SJCRH30 (cell line): ENCODE data around the gene CCDC171. TPM values are rescaled to one million over a fixed set of nuclear protein-coding genes. Genes with fewer than 3 reads are reported as not detected.
"Not testable (repeated sequence)": the region's sequence is repeated elsewhere in the genome, so short reads cannot be mapped to it uniquely, and the experiment has no call there.

Source experiments
- DNase-seq, 2 experiments: peaks; one replicate each; pipeline ENCODE4 v3.0.0-alpha.2; 2015 to 2020
- H3K27ac ChIP-seq: fragments of 250-450 bp; sonication (Bioruptor Pico); 2 replicates; pipeline ENCODE4 v1.5.1; 2020; ENCODE audit warnings: mild to moderate bottlenecking, moderate library complexity
- H3K27me3 ChIP-seq: fragments of 250-450 bp; sonication (Bioruptor Pico); 2 replicates; pipeline ENCODE4 v1.5.1; 2020; ENCODE audit warnings: mild to moderate bottlenecking, moderate library complexity
- H3K36me3 ChIP-seq: fragments of 250-450 bp; sonication (Bioruptor Pico); 2 replicates; pipeline ENCODE4 v1.5.1; 2020; ENCODE audit warnings: mild to moderate bottlenecking, moderate library complexity
- H3K4me1 ChIP-seq: fragments of 250-450 bp; sonication (Bioruptor Pico); 2 replicates; pipeline ENCODE4 v1.5.1; 2020; ENCODE audit warnings: mild to moderate bottlenecking, moderate library complexity
- H3K4me3 ChIP-seq: fragments of 250-450 bp; sonication (Bioruptor Pico); 2 replicates; pipeline ENCODE4 v1.5.1; 2020; ENCODE audit warnings: mild to moderate bottlenecking, moderate library complexity
- H3K9me3 ChIP-seq: fragments of 250-450 bp; sonication (Bioruptor Pico); replicated peaks from 2 replicates; pipeline ENCODE4 v1.5.1; 2020; ENCODE audit warnings: mild to moderate bottlenecking, moderate library complexity
- total RNA-seq: library from RNA; depleted of rRNA; stranded (reverse); fragments of >200 nt; shearing (Covaris generic); gene quantifications from 2 replicates; pipeline ENCODE4 v1.2.3, GENCODE V29; 2014

The CCDC171 gene
- total RNA-seq, 1 experiment from 2014 or later = 2.4 TPM

DNA sequence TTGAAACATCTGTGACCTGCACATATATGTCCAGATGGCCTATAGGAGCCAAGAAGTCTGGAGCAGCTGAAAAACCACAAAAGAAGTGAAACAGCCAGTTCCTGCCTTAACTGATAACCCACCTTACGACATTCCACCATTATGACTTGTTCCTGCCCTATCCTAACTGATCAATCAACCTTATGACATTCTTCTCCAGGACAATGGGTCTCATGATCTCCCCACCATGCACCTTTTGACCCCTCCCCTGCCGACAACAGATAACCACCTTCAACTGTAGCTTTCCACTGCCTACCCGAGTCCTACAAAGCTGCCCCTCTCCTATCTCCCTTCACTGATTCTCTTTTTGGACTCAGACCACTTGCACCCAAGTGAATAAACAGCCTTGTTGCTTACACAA, 233.8 kb downstream of the CCDC171 start:
- H3K27ac ChIP-seq = no peak overlapping the region

DNA sequence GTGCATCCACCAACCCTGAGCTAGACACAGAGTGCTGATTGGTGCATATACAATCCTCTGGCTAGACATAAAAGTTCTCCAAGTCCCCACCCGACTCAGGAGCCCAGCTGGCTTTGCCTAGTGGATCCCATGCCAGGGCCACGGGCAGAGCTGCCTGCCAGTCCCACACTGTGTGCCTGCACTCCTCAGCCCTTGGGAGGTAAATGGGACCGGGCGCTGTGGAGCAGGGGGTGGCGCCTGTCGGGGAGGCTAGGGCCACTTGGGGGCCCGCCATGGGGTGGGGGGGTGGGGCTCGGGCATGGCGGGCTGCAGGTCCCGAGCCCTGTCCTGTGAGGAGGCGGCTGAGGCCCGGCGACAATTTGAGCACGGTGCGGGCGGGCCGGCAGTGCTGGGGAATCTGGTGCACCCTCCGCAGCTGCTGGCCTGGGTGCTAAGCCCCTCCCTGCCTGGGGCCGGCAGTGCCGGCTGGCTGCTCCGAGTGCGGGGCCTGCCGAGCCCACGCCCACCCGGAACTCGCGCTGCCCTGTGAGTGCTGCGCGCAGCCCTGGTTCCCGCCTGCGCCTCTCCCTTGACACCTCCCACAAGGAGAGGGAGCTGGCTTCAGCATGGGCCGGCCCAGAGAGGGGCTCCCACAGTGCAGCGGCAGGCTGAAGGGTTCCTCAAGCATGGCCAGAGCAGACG, 257.5 kb downstream of the CCDC171 start:
- peaks cover 12% of the 10 kb centered on the region; the same call in 1 of the 2 replicates for H3K9me3 ChIP-seq
- DNase-seq, H3K27ac ChIP-seq, H3K36me3 ChIP-seq, H3K4me3 ChIP-seq, H3K4me1 ChIP-seq, H3K27me3 ChIP-seq: not testable (repeated sequence)

More for the DNA sequence above, 233.8 kb downstream of the CCDC171 start:
- Histone ChIP-seq H3K4me3 (no peak overlapping the region), H3K27me3 (no peaks in the 10 kb centered on the region), H3K9me3 (no peaks in the 10 kb centered on the region), H3K4me1 (no peaks in the 10 kb centered on the region), H3K36me3 (no peaks in the 10 kb centered on the region)
- DNase-seq = no peak

DNA sequence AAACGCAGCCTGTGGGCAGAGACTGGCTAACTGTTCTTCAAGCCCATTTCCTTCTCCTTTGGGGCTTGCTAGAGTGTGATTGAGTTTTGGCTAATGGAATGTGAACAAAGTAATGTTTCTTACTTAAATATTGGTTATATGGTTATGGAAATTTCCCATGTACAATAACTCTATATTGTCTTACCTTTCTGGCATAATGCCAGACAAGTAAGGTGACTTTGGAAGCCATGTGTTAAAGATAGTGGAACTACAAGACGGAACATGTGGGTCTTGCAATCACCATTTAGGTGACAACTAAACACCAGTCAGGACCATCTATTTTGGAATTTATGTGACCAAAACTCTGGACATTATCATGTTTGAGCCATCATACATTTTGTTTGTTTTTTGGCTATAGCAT, 260.2 kb downstream of the CCDC171 start:
- H3K4me1 ChIP-seq = no peaks in the 10 kb centered on the region
- no peak overlapping the region for H3K4me3 ChIP-seq
- peaks cover 7% of the 10 kb centered on the region; the same call in 1 of the 2 replicates for H3K9me3 ChIP-seq
- DNase-seq = no peak
- H3K36me3 ChIP-seq = no peaks in the 10 kb centered on the region
- H3K27me3 ChIP-seq = no peaks in the 10 kb centered on the region
- H3K27ac ChIP-seq = no peak overlapping the region

DNA sequence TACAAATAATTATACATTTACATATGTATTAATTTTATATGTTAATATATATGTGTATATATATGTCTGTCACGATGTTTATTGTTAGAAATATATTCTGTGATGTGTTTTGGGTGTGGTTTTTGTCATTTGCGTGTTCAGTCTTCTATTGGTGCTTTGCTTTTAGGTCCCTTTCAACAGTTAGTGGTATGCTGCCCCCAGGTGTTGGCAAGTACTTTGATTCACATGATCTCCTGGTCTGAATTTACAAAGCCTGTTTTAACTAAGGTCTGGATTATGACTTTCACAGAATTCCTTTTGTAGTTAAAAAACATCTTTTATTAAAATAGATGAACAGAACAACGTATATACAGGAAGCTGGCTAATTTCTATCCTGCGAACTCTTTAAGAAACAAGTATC, 271.5 kb downstream of the CCDC171 start:
- H3K36me3 ChIP-seq = no peaks in the 10 kb centered on the region
- no peak overlapping the region for H3K27ac ChIP-seq
- no peaks in the 10 kb centered on the region for H3K4me1 ChIP-seq
- no peaks in the 10 kb centered on the region for H3K27me3 ChIP-seq
- H3K9me3 ChIP-seq = no peaks in the 10 kb centered on the region
- no peak overlapping the region for H3K4me3 ChIP-seq
- peak; percentile 10 to 32 for DNase-seq

DNA sequence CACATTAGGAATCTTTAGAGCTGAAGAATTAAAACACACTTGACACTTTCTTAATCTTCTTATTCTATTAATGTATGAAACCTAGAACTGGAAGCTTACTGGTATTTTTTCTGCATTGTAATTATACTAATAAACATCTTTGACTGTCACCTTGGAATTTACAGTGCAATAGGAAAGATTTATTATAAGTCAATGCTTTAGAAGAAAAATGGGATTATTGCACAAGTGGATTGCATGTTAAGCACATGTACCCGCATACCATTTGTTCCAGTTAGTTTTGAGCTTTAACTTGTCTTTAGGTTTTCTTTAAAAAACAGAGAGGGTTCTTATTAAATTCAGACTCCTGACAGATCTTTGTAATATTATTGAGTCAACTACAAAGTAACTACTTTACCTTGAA, 278.5 kb downstream of the CCDC171 start:
- no peak overlapping the region for H3K4me3 ChIP-seq
- H3K36me3 ChIP-seq = no peaks in the 10 kb centered on the region
- H3K4me1 ChIP-seq = no peaks in the 10 kb centered on the region
- no peak overlapping the region for H3K27ac ChIP-seq
- H3K27me3 ChIP-seq = no peaks in the 10 kb centered on the region
- H3K9me3 ChIP-seq = no peaks in the 10 kb centered on the region
- no peak for DNase-seq

DNA sequence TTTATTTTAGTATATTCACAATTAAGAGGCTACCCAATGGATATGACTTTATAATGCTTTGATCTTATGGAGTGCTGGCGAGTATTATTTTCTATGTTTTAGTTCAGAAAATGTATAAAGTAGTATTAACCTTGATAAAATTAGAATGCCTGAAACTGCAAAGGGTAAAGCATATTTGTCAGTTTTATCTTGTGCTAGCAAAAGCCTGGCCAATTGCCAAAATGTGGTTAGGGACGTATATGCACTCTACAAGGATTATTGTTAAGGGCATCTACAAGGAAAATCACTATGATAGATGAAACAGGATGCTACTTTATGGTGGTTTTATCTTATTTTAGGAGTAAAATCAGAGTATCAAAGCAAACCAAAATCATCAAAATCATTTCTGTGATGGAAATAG, 281.7 kb downstream of the CCDC171 start:
- no peaks in the 10 kb centered on the region for H3K9me3 ChIP-seq
- H3K36me3 ChIP-seq = no peaks in the 10 kb centered on the region
- H3K4me1 ChIP-seq = no peaks in the 10 kb centered on the region
- H3K27ac ChIP-seq = no peak overlapping the region
- H3K4me3 ChIP-seq = no peak overlapping the region
- H3K27me3 ChIP-seq = no peaks in the 10 kb centered on the region
- peak; percentile 60 to 72 for DNase-seq

DNA sequence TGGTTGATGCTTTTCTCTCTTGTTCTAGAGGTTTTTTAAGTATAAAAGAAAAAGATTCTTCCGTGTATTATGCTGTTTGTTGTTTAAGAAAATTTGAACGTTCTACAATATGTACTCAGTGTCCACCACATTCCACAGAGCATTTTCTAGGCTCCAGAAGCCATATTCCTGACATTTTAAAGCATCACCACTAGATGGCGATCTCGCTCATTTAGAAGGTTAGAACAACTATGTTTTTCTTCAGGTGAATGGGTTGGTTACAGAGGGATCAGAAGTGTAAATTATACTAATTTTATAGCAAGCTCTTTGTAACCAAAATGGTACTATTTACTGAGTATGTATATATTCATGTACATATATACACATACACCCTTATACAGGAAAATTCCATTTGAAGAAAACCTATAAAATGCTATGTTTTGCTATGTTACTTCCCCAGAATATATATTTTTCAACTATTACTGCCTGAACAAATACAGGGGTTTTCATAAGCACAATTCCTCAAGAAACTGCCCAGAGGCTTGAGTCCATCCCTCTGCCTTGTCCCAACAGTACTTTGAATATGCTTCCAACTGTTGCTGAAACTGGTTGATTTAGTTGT, 284.3 kb downstream of the CCDC171 start:
- no peaks in the 10 kb centered on the region for H3K27me3 ChIP-seq
- no peaks in the 10 kb centered on the region for H3K4me1 ChIP-seq
- H3K36me3 ChIP-seq = no peaks in the 10 kb centered on the region
- H3K9me3 ChIP-seq = no peaks in the 10 kb centered on the region
- peak; percentile 37 to 82 for DNase-seq
- no peak overlapping the region for H3K4me3 ChIP-seq
- no peak overlapping the region for H3K27ac ChIP-seq

DNA sequence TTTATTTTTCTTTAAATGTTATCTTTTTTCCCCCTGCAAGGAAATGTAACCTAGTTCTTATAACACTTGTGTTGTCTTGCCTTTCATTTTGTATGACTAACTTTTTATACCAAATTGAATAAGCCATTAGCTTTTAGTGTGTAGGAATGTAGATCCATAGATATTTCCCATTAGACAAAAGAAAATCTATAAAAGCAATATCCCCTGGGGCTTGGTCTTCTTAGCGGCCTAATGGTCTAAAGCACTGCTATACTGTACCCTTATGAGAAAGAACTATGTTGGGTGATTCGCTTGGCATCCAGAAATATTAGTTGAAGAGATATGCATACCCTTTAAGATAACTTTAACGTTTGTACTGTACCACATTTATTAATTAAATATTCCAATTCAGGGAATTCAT, 289.2 kb downstream of the CCDC171 start:
- H3K27ac ChIP-seq = no peak overlapping the region
- DNase-seq = no peak
- no peaks in the 10 kb centered on the region for H3K4me1 ChIP-seq
- no peaks in the 10 kb centered on the region for H3K9me3 ChIP-seq
- no peaks in the 10 kb centered on the region for H3K27me3 ChIP-seq
- H3K36me3 ChIP-seq = no peaks in the 10 kb centered on the region
- H3K4me3 ChIP-seq = no peak overlapping the region

DNA sequence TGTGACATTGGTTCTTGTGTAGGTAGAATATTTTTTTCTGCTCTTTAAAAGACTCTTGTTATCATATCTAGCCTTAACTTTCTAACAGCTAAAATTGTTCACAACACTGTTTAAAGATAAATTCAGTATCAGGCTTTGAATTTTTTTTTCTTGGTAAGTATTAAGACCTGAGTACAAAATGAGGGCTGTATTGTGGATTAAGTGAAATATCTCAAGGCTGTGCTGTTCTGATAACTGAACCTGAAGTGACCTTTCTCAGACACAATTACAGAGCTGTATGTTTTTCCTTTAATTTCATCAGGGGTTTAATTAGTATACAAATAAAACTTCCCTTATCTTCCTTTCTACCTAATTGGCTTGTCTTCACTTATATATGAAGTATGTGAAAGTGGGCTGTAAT, 290.5 kb downstream of the CCDC171 start:
- no peaks in the 10 kb centered on the region for H3K36me3 ChIP-seq
- no peaks in the 10 kb centered on the region for H3K27me3 ChIP-seq
- no peaks in the 10 kb centered on the region for H3K9me3 ChIP-seq
- no peak overlapping the region for H3K4me3 ChIP-seq
- H3K4me1 ChIP-seq = no peaks in the 10 kb centered on the region
- no peak overlapping the region for H3K27ac ChIP-seq
- no peak for DNase-seq

DNA sequence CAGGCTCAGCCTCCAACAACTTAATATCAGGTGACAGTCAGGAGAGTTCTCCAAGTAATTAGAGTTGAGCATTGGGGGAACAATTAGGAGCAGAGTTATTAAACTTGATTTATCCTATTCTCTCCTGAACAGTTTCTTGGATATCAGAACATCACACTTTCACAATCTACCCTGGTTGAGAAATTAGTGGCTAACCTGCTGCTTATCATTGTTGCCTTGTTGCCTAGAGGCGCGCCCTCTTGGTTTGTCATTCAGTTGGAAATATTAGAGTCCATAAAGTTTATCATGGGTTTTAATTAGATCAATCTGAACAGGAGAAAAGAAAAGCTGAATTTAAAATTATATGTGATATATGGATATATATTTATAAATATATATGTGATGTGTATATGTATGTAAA, 291.1 kb downstream of the CCDC171 start:
- H3K4me3 ChIP-seq = no peak overlapping the region
- no peaks in the 10 kb centered on the region for H3K36me3 ChIP-seq
- no peak for DNase-seq
- no peaks in the 10 kb centered on the region for H3K27me3 ChIP-seq
- no peaks in the 10 kb centered on the region for H3K4me1 ChIP-seq
- no peak overlapping the region for H3K27ac ChIP-seq
- no peaks in the 10 kb centered on the region for H3K9me3 ChIP-seq

DNA sequence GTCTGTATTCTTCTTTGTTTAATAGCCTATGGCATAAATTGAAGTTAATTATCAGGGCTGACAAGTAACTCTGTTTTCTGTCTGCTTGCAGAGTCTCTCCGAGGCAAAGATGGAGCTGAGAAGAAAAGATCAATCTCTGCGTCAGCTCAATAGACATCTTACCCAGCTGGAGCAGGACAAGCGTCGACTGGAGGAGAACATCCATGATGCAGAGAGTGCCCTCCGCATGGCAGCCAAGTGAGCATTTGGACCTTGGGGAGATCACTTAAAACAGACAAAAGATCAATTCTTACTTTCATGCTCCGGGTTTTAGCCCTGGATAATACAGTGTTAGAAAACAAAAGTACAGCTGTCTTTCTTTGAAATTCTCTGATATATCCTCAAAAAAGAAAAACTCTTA, 293.8 kb downstream of the CCDC171 start:
- H3K4me1 ChIP-seq = no peaks in the 10 kb centered on the region
- H3K27ac ChIP-seq = no peak overlapping the region

DNA sequence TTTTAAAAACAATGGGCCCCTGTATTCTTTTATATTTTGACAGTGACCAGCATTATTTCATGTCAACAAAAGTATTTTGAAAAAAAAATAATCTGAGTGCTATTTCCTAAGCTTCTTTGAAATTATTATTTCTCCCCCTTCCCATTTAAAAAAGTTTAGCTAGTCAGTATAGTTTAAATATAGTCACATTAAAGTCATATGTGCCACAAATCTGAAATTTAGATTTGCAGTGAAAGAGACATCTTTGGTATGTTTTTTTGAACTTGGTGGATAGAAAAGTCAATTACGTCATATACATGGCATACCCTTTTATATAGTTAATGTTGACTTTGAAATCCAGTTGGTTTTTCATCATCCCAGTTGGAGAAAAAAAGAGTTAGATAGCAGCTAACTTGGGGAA, 297.0 kb downstream of the CCDC171 start:
- no peaks in the 10 kb centered on the region for H3K27me3 ChIP-seq
- no peaks in the 10 kb centered on the region for H3K4me1 ChIP-seq
- no peak for DNase-seq
- no peak overlapping the region for H3K27ac ChIP-seq
- H3K36me3 ChIP-seq = no peaks in the 10 kb centered on the region
- no peak overlapping the region for H3K4me3 ChIP-seq
- no peaks in the 10 kb centered on the region for H3K9me3 ChIP-seq

More for the DNA sequence above, 293.8 kb downstream of the CCDC171 start:
- no peaks in the 10 kb centered on the region for H3K9me3 ChIP-seq
- DNase-seq = no peak
- no peak overlapping the region for H3K4me3 ChIP-seq
- no peaks in the 10 kb centered on the region for H3K36me3 ChIP-seq
- H3K27me3 ChIP-seq = no peaks in the 10 kb centered on the region

DNA sequence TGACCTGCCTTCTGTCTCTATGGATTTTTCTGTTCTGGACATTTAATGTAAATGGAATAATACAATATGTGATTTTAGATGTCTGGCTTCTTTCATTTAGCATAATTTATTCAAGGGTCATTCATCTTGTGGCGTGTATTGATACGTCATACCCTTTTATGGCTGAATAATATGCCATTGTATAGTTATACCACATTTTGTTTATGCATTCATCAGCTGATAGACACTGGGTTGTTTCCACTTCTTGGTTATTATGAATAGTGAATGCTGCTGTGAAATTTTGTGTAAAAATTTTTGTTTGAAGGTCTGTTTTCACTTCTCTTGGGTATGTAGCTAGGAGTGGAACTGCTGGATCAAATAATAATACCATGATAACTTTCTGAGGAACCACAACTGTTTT, 298.9 kb downstream of the CCDC171 start:
- H3K4me1 ChIP-seq = no peaks in the 10 kb centered on the region
- no peaks in the 10 kb centered on the region for H3K9me3 ChIP-seq
- H3K27me3 ChIP-seq = no peaks in the 10 kb centered on the region
- no peak for DNase-seq
- H3K27ac ChIP-seq = no peak overlapping the region
- H3K36me3 ChIP-seq = no peaks in the 10 kb centered on the region
- H3K4me3 ChIP-seq = no peak overlapping the region

DNA sequence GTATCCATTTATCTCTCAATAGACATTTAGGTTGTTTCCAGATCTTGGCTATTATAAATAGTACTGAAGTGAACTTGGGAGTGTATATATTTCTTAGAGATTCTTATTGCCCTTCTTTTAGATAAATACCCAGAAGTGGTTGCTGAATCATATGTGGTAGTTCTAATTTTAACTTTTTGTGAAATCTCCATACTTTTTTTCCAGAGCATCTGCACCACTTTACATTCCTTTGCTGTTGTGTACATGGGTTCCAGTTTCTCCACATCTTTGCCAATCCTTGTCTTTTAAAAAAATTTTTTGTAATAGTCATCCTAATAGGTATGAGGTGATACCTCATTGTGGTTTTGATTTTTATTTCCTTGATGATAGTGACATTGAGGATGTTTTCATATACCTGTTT, 303.7 kb downstream of the CCDC171 start:
- H3K27ac ChIP-seq = no peak overlapping the region

DNA sequence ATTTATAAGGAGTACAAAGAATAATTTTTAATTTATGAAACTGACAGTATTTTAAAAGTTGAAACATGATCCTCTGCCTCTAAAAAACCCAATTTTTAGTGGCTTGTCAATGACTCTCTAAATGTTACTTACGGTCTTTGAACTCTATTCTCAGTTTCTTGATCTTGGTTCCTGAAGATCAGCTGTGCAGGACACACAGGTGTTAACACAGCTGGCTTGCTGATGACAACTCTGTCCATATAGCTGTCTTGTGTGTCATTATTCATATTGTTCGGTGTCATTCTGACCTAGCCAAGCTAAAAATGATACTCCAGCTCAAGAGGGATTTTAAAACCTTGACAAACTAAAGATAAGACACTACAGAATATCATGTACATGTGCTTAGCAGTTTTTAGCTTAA, 314.5 kb downstream of the CCDC171 start:
- H3K4me3 ChIP-seq = no peak overlapping the region
- no peaks in the 10 kb centered on the region for H3K9me3 ChIP-seq
- H3K36me3 ChIP-seq = no peaks in the 10 kb centered on the region
- no peaks in the 10 kb centered on the region for H3K27me3 ChIP-seq
- no peak overlapping the region for H3K27ac ChIP-seq
- DNase-seq = no peak
- peaks cover 9% of the 10 kb centered on the region for H3K4me1 ChIP-seq

More for the DNA sequence above, 303.7 kb downstream of the CCDC171 start:
- no peak for DNase-seq
- Histone ChIP-seq H3K36me3 (no peaks in the 10 kb centered on the region), H3K4me1 (no peaks in the 10 kb centered on the region), H3K4me3 (no peak overlapping the region), H3K27me3 (no peaks in the 10 kb centered on the region), H3K9me3 (peaks cover 5% of the 10 kb centered on the region; the same call in 1 of the 2 replicates)

DNA sequence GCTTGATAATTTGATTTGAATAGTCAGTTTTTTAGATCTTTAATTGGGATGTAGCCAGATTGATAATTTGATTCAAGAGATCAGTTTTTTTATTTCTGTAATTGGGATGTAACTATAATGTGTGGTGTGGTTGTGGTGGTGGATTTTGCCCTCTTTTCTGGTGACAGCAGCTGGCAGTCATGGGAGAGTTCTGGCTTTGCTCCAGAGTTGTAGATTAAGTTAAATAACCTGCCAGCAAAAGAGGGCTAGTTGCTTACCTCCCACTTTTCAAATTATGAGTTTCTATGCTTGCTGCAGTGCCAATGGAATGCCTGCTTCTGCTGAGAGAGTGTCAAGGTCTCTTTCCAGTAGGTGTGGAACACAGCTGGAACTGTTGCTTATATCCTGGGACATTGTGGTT, 315.1 kb downstream of the CCDC171 start:
- Histone ChIP-seq H3K9me3 (no peaks in the 10 kb centered on the region), H3K4me3 (no peak overlapping the region), H3K4me1 (peaks cover 9% of the 10 kb centered on the region), H3K27me3 (no peaks in the 10 kb centered on the region), H3K27ac (no peak overlapping the region), H3K36me3 (no peaks in the 10 kb centered on the region)
- DNase-seq = peak; percentile 3 to 24
